ENCODE data around the gene PKHD1. TPM values are rescaled to one million over a fixed set of nuclear protein-coding genes. Genes with fewer than 3 reads are reported as not detected.
"Not testable (repeated sequence)": the region's sequence is repeated elsewhere in the genome, so short reads cannot be mapped to it uniquely, and the experiment has no call there.

PKHD1 gene
- total RNA-seq, 1 donor from 2014 or later: not detected

- DNase-seq (ENCODE audit: low read depth in 2 of 2): no peak
These were observed 87.3 kb downstream of the PKHD1 start for GRCh38 chr6:52000064-52000463.

GRCh38 chr6:51996296-51996947, 91.0 kb downstream of the PKHD1 start:
- DNase-seq (ENCODE audit: low read depth in 2 of 2): no peak

- DNase-seq (ENCODE audit: low read depth in 2 of 2): no peak
These were observed 92.1 kb downstream of the PKHD1 start for GRCh38 chr6:51995214-51995755.

GRCh38 chr6:51992876-51993275, 94.5 kb downstream of the PKHD1 start:
- DNase-seq (ENCODE audit: low read depth in 2 of 2): no peak

GRCh38 chr6:51989789-51990188, 97.6 kb downstream of the PKHD1 start:
- no peak for DNase-seq (ENCODE audit: low read depth in 2 of 2)

GRCh38 chr6:51986864-51987263, 100.5 kb downstream of the PKHD1 start:
- DNase-seq (ENCODE audit: low read depth in 2 of 2): no peak

GRCh38 chr6:51983564-51983963, 103.8 kb downstream of the PKHD1 start:
- no peak for DNase-seq (ENCODE audit: low read depth in 2 of 2)

GRCh38 chr6:51982695-51983094, 104.7 kb downstream of the PKHD1 start:
- not testable (repeated sequence) for DNase-seq (ENCODE audit: low read depth in 2 of 2)

GRCh38 chr6:51976374-51976773, 111.0 kb downstream of the PKHD1 start:
- no peak for DNase-seq (ENCODE audit: low read depth in 2 of 2)

- no peak for DNase-seq (ENCODE audit: low read depth in 2 of 2)
These were observed 114.8 kb downstream of the PKHD1 start for GRCh38 chr6:51972659-51973058.

- no peak for DNase-seq (ENCODE audit: low read depth in 2 of 2)
These were observed 119.1 kb downstream of the PKHD1 start for GRCh38 chr6:51968265-51968664.

GRCh38 chr6:51965222-51965801, 122.1 kb downstream of the PKHD1 start:
- DNase-seq (ENCODE audit: low read depth in 2 of 2): no peak

GRCh38 chr6:51963980-51964379, 123.4 kb downstream of the PKHD1 start:
- no peak for DNase-seq (ENCODE audit: low read depth in 2 of 2)

GRCh38 chr6:51962354-51962753, 125.1 kb downstream of the PKHD1 start:
- DNase-seq (ENCODE audit: low read depth in 2 of 2): no peak

- DNase-seq (ENCODE audit: low read depth in 2 of 2): no peak
These were observed 127.0 kb downstream of the PKHD1 start for GRCh38 chr6:51960419-51960818.

GRCh38 chr6:51959744-51960383, 127.5 kb downstream of the PKHD1 start:
- peak; percentile 45 to 68 for DNase-seq (ENCODE audit: low read depth in 2 of 2)

- DNase-seq (ENCODE audit: low read depth in 2 of 2): no peak
These were observed 132.7 kb downstream of the PKHD1 start for GRCh38 chr6:51954681-51955080.

GRCh38 chr6:51953246-51953645, 134.2 kb downstream of the PKHD1 start:
- no peak for DNase-seq (ENCODE audit: low read depth in 2 of 2)

GRCh38 chr6:51951924-51952323, 135.5 kb downstream of the PKHD1 start:
- DNase-seq (ENCODE audit: low read depth in 2 of 2): no peak

- DNase-seq (ENCODE audit: low read depth in 2 of 2): no peak
These were observed 137.9 kb downstream of the PKHD1 start for GRCh38 chr6:51949526-51949925.

- not testable (repeated sequence) for DNase-seq (ENCODE audit: low read depth in 2 of 2)
These were observed 147.7 kb downstream of the PKHD1 start for GRCh38 chr6:51939695-51940094.

GRCh38 chr6:51936531-51937290, 150.7 kb downstream of the PKHD1 start:
- DNase-seq (ENCODE audit: low read depth in 2 of 2): no peak
